ENCODE results near the gene FREY1.

The FREY1 gene

DNA sequence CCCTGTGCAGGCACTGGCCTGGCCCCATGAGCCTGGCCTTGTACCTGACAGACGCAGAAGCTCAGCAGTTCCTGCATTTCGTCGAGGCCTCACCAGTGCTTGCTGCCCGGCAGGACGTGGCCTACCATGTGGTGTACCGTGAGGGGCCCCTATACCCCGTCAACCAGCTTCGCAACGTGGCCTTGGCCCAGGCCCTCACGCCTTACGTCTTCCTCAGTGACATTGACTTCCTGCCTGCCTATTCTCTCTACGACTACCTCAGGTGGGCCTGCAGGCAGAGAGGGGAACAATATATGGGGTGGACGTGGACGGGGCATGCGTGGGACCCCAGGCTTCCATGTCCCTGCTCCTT, 20.2 kb upstream of the FREY1 start:
- Histone ChIP-seq H3K36me3 (ENCODE audit: control insufficient read depth, low read length) (peaks cover 57% of the 10 kb centered on the region), H3K27me3 (ENCODE audit: control insufficient read depth, low read length) (peaks cover 6% of the 10 kb centered on the region), H3K79me2 (ENCODE audit: control insufficient read depth, low read length) (peaks cover 67% of the 10 kb centered on the region), H3K27ac (ENCODE audit: low read depth, low read length) (peak overlapping the region; percentile 13; the same call in 1 of the 2 replicates), H4K20me1 (ENCODE audit: control insufficient read depth, insufficient read depth, low read depth, low read length) (no peaks in the 10 kb centered on the region), H3K9me3 (ENCODE audit: control insufficient read depth, insufficient read depth, low read length) (no peaks in the 10 kb centered on the region), H3K4me1 (ENCODE audit: control insufficient read depth, low read length) (peaks cover 86% of the 10 kb centered on the region), H3F3A (ENCODE audit: control insufficient read depth, insufficient read depth) (peaks cover 26% of the 10 kb centered on the region), H3K4me2 (ENCODE audit: low read length) (peak overlapping the region; percentile 16; the same call in 1 of the 2 replicates), H3K9me2 (replicated peaks; ENCODE audit: control insufficient read depth, low read length) (no peaks in the 10 kb centered on the region), H3K4me3 (ENCODE audit: low read length) (no peak overlapping the region)
- TF ChIP-seq EZH2phosphoT487 (IDR thresholded peaks at IDR 0.05; ENCODE audit: borderline replicate concordance, low read length) (no peak), CTCF (IDR thresholded peaks at IDR 0.05; ENCODE audit: low read depth, low read length, poor library complexity, severe bottlenecking) (no peak)

- peaks cover 86% of the 10 kb centered on the region for H3K4me1 ChIP-seq (ENCODE audit: control insufficient read depth, low read length)
Observed at GRCh38 chr11:45926536-45927331, 19.7 kb upstream of the FREY1 start.

DNA sequence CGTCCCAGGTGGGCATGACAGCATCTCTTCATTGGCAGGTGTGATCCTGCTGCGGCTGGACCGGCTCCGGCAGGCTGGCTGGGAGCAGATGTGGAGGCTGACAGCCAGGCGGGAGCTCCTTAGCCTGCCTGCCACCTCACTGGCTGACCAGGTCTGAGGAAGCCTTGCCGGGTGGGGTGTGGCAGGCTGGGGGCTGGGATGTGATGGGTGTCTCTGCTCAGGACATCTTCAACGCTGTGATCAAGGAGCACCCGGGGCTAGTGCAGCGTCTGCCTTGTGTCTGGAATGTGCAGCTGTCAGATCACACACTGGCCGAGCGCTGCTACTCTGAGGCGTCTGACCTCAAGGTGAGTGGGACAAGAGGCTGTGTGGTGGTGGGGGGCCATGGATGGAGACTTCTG, 18.9 kb upstream of the FREY1 start:
- Histone ChIP-seq H3K27me3 (ENCODE audit: control insufficient read depth, low read length) (peaks cover 6% of the 10 kb centered on the region), H3K4me1 (ENCODE audit: control insufficient read depth, low read length) (peaks cover 86% of the 10 kb centered on the region), H3K9me3 (ENCODE audit: control insufficient read depth, insufficient read depth, low read length) (no peaks in the 10 kb centered on the region), H3K4me2 (ENCODE audit: low read length) (no peak overlapping the region), H3K9me2 (replicated peaks; ENCODE audit: control insufficient read depth, low read length) (no peaks in the 10 kb centered on the region), H3K27ac (ENCODE audit: low read depth, low read length) (no peak overlapping the region), H3K4me3 (ENCODE audit: low read length) (no peak overlapping the region), H3K36me3 (ENCODE audit: control insufficient read depth, low read length) (peaks cover 44% of the 10 kb centered on the region), H4K20me1 (ENCODE audit: control insufficient read depth, insufficient read depth, low read depth, low read length) (0 out of 2 replicates have a peak, but pooled peaks cover 3% of the 10 kb centered on the region), H3K79me2 (ENCODE audit: control insufficient read depth, low read length) (peaks cover 54% of the 10 kb centered on the region), H3F3A (ENCODE audit: control insufficient read depth, insufficient read depth) (peaks cover 23% of the 10 kb centered on the region)
- TF ChIP-seq CTCF (IDR thresholded peaks at IDR 0.05; ENCODE audit: low read depth, low read length, poor library complexity, severe bottlenecking) = no peak

More at GRCh38 chr11:45926536-45927331, 19.7 kb upstream of the FREY1 start:
- Histone ChIP-seq H3F3A (ENCODE audit: control insufficient read depth, insufficient read depth) (peaks cover 24% of the 10 kb centered on the region), H3K36me3 (ENCODE audit: control insufficient read depth, low read length) (peaks cover 52% of the 10 kb centered on the region), H3K9me3 (ENCODE audit: control insufficient read depth, insufficient read depth, low read length) (no peaks in the 10 kb centered on the region), H3K4me3 (ENCODE audit: low read length) (no peak overlapping the region), H3K4me2 (ENCODE audit: low read length) (peak overlapping the region; percentile 16; the same call in 1 of the 2 replicates), H3K27ac (ENCODE audit: low read depth, low read length) (peak overlapping the region; percentile 13; the same call in 1 of the 2 replicates), H3K79me2 (ENCODE audit: control insufficient read depth, low read length) (peaks cover 62% of the 10 kb centered on the region), H3K27me3 (ENCODE audit: control insufficient read depth, low read length) (peaks cover 6% of the 10 kb centered on the region), H3K9me2 (replicated peaks; ENCODE audit: control insufficient read depth, low read length) (no peaks in the 10 kb centered on the region), H4K20me1 (ENCODE audit: control insufficient read depth, insufficient read depth, low read depth, low read length) (no peaks in the 10 kb centered on the region)
- TF ChIP-seq CTCF (IDR thresholded peaks at IDR 0.05; ENCODE audit: low read depth, low read length, poor library complexity, severe bottlenecking) = no peak
- no peak for TF ChIP-seq EZH2phosphoT487 (IDR thresholded peaks at IDR 0.05; ENCODE audit: borderline replicate concordance, low read length)

All from DOHH2 (cell line).